B cell (primary cell): ENCODE data around the gene COMT.

ENCODE experiments used
- EZH2 ChIP-seq: IDR thresholded peaks from 2 replicates; pipeline ENCODE4 v1.6.1; 2012; ENCODE audit warnings: borderline replicate concordance, low read depth, mild to moderate bottlenecking, moderate library complexity, low read length; ENCODE audit not compliant: insufficient read depth, poor library complexity, severe bottlenecking
- TF ChIP-seq, protein P1 (sequence below): fragments of 200-600 bp; IDR thresholded peaks from one replicate; pipeline ENCODE4 v1.8.0; 2022; ENCODE audit warnings: antibody characterized with exemption, mild to moderate bottlenecking

GRCh38 chr22:19989725-19990067 lies 48.1 kb downstream of the COMT start:
- no peak for TF ChIP-seq EZH2
- TF ChIP-seq, protein P1, sequence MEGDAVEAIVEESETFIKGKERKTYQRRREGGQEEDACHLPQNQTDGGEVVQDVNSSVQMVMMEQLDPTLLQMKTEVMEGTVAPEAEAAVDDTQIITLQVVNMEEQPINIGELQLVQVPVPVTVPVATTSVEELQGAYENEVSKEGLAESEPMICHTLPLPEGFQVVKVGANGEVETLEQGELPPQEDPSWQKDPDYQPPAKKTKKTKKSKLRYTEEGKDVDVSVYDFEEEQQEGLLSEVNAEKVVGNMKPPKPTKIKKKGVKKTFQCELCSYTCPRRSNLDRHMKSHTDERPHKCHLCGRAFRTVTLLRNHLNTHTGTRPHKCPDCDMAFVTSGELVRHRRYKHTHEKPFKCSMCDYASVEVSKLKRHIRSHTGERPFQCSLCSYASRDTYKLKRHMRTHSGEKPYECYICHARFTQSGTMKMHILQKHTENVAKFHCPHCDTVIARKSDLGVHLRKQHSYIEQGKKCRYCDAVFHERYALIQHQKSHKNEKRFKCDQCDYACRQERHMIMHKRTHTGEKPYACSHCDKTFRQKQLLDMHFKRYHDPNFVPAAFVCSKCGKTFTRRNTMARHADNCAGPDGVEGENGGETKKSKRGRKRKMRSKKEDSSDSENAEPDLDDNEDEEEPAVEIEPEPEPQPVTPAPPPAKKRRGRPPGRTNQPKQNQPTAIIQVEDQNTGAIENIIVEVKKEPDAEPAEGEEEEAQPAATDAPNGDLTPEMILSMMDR: no peak
